ENCODE results near the gene EEF2K.
"Not testable (repeated sequence)": the region's sequence is repeated elsewhere in the genome, so short reads cannot be mapped to it uniquely, and the experiment has no call there.

EEF2K gene

DNA sequence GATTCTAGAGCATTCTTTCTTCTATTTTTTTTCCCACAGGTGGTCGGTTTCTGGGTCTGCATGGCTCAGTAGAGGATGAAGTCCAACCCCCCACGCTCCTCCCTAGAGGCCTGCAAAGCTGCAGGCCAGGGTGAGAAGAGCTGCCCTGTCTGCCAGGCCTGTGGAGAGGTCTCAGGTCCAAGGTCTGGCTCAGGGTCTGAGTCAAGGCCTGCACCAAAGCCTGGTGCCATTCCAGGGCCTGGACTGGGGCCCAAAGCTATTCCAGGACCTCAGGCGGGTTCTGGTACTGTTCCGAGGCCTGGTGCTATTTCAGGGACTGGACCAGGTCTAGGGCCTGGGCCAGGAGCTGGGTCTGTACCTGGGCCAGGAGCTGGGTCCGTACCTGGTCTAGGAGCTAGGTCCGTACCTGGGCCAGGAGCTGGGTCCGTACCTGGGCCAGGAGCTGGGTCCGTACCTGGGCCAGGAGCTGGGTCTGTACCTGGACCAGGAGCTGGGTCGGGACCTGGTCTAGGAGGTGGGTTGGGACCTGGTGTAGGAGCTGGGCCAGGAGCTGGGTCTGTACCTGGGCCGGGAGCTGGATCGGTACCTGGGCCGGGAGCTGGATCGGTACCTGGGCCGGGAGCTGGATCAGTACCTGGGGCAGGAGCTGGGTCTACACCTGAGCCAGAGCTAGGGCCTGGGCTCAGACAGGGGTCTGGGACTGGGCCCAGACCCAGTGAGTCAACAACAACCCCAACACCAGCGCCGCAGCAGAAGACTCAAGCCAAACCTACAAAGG is 40.4 kb upstream of the EEF2K start:
- no peak for TF ChIP-seq ZFX (IDR thresholded peaks at IDR 0.05; ENCODE audit: borderline replicate concordance)
- TF ChIP-seq, protein P1, sequence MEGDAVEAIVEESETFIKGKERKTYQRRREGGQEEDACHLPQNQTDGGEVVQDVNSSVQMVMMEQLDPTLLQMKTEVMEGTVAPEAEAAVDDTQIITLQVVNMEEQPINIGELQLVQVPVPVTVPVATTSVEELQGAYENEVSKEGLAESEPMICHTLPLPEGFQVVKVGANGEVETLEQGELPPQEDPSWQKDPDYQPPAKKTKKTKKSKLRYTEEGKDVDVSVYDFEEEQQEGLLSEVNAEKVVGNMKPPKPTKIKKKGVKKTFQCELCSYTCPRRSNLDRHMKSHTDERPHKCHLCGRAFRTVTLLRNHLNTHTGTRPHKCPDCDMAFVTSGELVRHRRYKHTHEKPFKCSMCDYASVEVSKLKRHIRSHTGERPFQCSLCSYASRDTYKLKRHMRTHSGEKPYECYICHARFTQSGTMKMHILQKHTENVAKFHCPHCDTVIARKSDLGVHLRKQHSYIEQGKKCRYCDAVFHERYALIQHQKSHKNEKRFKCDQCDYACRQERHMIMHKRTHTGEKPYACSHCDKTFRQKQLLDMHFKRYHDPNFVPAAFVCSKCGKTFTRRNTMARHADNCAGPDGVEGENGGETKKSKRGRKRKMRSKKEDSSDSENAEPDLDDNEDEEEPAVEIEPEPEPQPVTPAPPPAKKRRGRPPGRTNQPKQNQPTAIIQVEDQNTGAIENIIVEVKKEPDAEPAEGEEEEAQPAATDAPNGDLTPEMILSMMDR (IDR thresholded peaks at IDR 0.05), result no peak
- no peak overlapping the region for H3K27ac ChIP-seq

DNA sequence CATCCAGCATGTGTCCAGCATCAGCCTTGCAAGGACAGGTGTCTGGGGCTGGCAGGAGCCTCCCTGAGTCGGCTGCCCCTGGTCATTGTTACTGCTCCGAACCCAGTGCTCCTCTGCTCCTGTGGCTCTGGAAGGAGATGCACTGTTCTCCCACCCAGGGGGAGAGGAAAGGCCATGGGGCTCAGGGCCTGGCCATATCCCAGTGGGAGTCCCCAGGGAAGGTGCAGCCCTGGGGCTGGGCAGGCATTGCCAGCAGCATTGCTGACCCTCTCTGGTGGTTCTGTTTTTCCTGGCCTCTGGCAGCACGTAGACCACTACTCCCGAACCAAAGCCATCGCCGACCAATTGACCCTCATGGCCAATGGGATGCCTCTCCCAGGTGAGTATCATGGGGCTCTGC is 34.1 kb upstream of the EEF2K start:
- TF ChIP-seq, protein P1 (IDR thresholded peaks at IDR 0.05), result no peak
- no peak for TF ChIP-seq ZFX (IDR thresholded peaks at IDR 0.05; ENCODE audit: borderline replicate concordance)
- no peak overlapping the region for H3K27ac ChIP-seq

DNA sequence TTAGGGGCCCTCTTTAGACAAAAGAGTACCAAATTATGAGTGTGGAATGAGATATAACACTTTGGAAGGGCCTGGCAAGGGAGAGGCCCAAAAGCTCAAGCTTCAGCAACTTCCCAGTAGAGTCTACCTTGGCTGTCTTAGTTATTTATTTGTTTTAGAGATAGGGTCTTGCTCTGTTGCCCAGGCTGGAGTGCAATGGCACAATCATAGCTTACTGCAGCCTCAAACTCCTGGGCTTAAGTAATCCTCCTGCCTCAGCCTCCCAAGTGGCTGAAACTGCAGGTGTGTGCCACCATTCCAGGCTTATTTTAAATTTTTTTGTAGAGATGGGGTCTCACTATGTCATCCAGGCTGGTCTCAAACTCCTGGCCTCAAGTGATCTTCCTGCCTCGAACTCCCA is 33.4 kb upstream of the EEF2K start:
- not testable (repeated sequence) for H3K27ac ChIP-seq

DNA sequence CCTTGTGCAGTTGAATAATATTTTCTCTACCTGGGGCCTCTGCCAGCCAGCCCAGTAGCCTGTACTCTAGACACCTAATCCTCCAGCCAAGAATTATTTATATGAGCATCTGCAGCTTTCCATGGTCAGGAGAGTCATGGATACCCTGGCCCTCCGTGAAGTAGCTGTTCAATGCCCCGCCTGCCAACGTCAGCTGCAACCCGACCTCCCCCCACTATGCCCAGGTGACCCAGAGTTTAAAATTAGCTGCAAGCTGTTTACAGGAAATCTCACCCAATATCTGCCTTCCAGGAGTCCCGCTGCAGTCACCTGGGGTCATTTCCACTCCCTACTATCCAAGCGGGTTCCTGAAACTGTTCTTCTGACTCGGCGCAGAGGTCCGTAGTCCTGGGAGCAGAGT is 31.4 kb upstream of the EEF2K start:
- no peak overlapping the region for H3K27ac ChIP-seq
- TF ChIP-seq, protein P1 (IDR thresholded peaks at IDR 0.05), result no peak
- TF ChIP-seq ZFX (IDR thresholded peaks at IDR 0.05; ENCODE audit: borderline replicate concordance), result no peak

DNA sequence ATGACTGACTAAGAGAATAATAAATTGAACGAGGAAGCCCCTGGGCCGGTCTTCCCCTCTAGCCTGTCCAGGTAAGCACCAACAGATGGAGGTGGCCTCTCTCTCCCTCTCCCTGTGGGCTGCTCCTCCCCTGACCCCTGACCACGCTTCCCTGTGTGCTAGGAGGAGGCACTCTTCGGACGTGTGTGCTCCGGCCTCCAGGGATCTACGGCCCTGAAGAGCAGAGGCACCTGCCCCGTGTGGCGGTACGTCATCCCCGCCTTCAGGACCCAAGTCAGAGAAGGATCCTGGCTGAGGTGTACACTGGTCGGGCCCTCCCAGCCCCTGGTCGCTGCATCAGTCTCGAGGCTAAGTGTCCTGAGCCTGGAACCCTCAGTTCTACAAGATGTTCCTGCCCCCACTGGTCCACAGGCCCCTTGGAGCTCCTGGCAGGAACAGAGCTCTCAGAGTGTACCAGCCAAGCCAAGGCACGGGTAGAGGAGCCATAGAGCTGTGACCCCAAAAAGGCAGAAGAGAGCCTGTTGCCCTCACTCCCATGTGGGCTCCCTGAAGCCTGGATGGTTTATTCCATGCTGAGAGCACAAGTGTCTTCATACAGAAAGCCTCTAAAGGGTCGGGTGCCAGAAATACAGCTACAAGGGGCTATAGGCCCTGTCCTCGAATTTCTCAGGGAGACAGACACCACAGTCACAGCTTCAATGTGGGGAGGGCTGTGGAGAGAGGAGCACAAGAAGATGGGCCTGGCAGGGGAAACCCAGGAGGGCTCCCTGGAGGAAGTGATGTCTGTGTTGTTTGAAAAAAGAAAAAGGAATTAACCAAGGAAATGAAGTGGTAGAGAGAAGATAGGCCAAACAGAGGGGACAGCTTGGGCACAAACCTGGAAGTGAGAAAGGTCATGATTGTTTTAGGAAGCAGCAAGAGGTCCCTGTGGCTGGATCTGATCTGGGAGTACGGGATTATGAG is 27.8 kb upstream of the EEF2K start:
- H3K27ac ChIP-seq, result no peak overlapping the region
- TF ChIP-seq ZFX (IDR thresholded peaks at IDR 0.05; ENCODE audit: borderline replicate concordance), result no peak
- TF ChIP-seq, protein P1 (IDR thresholded peaks at IDR 0.05), result no peak

DNA sequence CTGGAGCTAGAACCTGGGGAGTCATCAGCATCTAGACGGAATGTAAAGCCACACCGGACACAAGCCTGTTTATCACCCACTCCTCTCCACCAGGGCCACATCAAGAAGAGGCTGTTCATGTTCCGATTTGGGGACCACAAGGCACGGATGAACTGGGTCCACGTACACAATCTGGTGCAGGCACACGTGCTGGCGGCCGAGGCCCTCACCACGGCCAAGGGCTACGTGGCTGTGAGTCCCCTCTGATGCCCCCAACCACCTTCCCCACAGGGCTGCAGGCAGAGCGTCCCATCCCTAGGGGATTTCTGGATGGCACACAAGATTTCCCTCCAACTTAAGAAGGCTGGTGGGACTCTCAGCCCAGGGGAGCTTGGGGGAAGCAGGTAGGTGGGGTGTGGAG is 24.7 kb upstream of the EEF2K start:
- no peak for TF ChIP-seq ZFX (IDR thresholded peaks at IDR 0.05; ENCODE audit: borderline replicate concordance)
- TF ChIP-seq, protein P1 (IDR thresholded peaks at IDR 0.05), result no peak

DNA sequence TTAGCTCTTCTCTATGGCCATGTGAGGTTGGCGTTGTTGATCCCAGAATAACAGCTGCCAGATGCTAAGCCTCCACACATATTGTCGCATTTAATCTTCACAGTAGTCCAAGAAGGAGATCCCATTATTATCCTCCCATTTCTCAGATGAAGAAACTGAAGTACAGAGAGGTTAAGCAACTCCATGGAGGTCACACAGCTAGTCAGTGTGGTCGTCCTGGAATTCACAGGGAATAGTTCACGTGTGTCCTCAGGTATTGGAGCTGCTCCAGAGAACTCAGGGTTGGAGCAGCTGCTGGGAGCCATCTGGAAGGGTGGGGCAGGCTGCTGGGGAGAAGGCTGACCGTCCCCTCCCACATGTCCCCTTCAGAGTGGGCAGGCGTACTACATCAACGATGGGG is 24.2 kb upstream of the EEF2K start:
- TF ChIP-seq ZFX (IDR thresholded peaks at IDR 0.05; ENCODE audit: borderline replicate concordance), result no peak
- TF ChIP-seq, protein P1 (IDR thresholded peaks at IDR 0.05), result no peak
- no peak overlapping the region for H3K27ac ChIP-seq

More for the DNA sequence above, 24.7 kb upstream of the EEF2K start:
- no peak overlapping the region for H3K27ac ChIP-seq
